Rectal smooth muscle tissue (tissue), 1 donor: ENCODE measurements around the gene SLC29A4.
"Not testable (repeated sequence)": the region's sequence is repeated elsewhere in the genome, so short reads cannot be mapped to it uniquely, and the experiment has no call there.

Source experiments
- H3K27ac ChIP-seq: one replicate; pipeline ENCODE4 v1.7.0; 2013; ENCODE audit warnings: low read depth, low read length, inconsistent platforms
- H3K27me3 ChIP-seq: one replicate; pipeline ENCODE4 v1.7.0; 2013; ENCODE audit warnings: low read length; ENCODE audit not compliant: control insufficient read depth, insufficient read depth
- H3K36me3 ChIP-seq: one replicate; pipeline ENCODE4 v1.7.0; 2013; ENCODE audit warnings: low read length; ENCODE audit not compliant: control insufficient read depth, insufficient read depth
- H3K4me1 ChIP-seq: one replicate; pipeline ENCODE4 v1.7.0; 2013; ENCODE audit warnings: low read length; ENCODE audit not compliant: control insufficient read depth, insufficient read depth
- H3K4me3 ChIP-seq: one replicate; pipeline ENCODE4 v1.7.0; 2013; ENCODE audit warnings: low read length
- H3K9ac ChIP-seq: one replicate; pipeline ENCODE4 v1.7.0; 2013; ENCODE audit warnings: low read length

The SLC29A4 gene

GRCh38 chr7:5278766-5279165, 4.0 kb upstream of the SLC29A4 start:
- Histone ChIP-seq H3K36me3 (no peaks in the 10 kb centered on the region), H3K4me1 (no peaks in the 10 kb centered on the region), H3K27ac (no peak overlapping the region), H3K9ac (no peak overlapping the region), H3K27me3 (peaks cover 3% of the 10 kb centered on the region), H3K4me3 (no peak overlapping the region)

DNA sequence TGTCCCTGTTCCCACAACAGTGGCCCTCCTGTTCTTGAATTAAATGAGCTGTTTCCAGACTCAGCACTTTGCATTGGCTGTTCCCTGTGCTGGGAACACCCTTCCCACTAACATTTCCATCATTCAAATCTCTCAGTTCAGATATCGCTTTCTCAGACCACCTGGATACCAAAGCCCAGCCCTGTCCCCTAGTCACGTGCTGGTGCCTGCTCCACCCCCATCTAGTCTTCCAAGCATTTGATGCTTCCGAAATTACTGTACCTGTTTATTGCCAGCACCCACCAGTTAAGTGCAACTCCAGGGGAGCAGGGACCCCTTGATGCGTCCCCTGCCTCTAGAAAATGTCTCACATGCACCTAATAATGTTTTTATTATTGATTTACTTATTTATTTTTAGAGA, 3.0 kb upstream of the SLC29A4 start:
- H3K27me3 ChIP-seq: peaks cover 3% of the 10 kb centered on the region
- H3K27ac ChIP-seq: no peak overlapping the region
- no peak overlapping the region for H3K9ac ChIP-seq
- H3K36me3 ChIP-seq: no peaks in the 10 kb centered on the region
- H3K4me3 ChIP-seq: no peak overlapping the region
- H3K4me1 ChIP-seq: no peaks in the 10 kb centered on the region

- H3K4me3 ChIP-seq, H3K9ac ChIP-seq, H3K36me3 ChIP-seq: not testable (repeated sequence)
Observed at GRCh38 chr7:5281598-5282500, 894 bp upstream of the SLC29A4 start.

GRCh38 chr7:5283421-5284303, 919 bp downstream of the SLC29A4 start:
- no peak overlapping the region for H3K27ac ChIP-seq
- peaks cover 3% of the 10 kb centered on the region for H3K27me3 ChIP-seq
- H3K9ac ChIP-seq: no peak overlapping the region
- no peaks in the 10 kb centered on the region for H3K36me3 ChIP-seq
- no peaks in the 10 kb centered on the region for H3K4me1 ChIP-seq
- H3K4me3 ChIP-seq: peak overlapping the region; percentile 36

More at GRCh38 chr7:5281598-5282500, 894 bp upstream of the SLC29A4 start:
- not testable (repeated sequence) for H3K4me1 ChIP-seq, H3K27me3 ChIP-seq, H3K27ac ChIP-seq

DNA sequence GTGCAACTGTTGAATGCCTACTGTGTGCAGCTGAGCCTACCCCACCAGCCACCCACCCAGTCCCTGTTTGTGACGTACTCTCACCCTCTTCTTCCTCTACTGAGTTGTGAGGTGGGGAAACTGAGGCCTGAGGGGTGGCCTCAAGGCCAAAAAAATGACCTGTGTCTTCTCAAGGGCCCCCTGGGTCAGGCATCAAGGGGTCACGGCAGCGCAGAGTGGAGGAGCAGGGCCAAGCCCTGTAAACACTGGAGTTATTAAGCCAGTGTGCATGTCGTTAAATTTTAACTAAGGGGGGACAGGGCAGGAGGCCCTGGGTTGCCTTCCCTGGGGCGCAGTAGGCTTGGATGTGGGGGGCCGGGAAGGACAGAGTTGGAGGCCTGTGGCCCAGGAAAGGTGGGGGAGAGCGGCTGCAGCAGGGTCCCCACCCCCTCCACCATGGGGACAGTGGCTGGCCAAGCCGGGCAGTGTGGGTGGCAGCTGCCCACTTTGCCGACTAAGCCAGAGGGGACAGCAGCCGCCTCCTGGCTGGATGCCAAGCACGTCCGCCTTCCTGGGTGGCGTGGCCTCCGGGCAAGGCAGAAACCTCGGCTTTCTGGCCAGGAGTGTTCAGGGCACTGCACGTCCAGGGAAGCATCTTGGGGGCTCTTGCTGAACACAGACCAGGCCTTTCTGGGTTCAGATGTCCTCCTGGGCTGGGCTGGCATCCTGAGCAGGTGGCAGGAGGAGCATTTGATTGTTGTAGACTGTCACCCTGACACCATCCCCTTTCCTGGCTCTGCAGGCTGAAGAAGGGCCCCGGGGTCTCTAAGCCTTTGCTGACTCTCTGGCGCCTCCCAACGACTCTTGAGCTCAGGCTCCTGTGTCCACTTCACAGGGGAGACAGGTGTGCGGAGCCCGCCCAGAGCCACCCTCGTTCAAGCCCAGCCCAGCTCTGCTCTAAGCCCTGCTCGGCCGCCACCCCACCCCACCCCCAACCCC, 1.9 kb downstream of the SLC29A4 start:
- no peaks in the 10 kb centered on the region for H3K36me3 ChIP-seq
- peaks cover 3% of the 10 kb centered on the region for H3K27me3 ChIP-seq
- no peak overlapping the region for H3K9ac ChIP-seq
- H3K4me3 ChIP-seq: no peak overlapping the region
- no peaks in the 10 kb centered on the region for H3K4me1 ChIP-seq
- no peak overlapping the region for H3K27ac ChIP-seq

DNA sequence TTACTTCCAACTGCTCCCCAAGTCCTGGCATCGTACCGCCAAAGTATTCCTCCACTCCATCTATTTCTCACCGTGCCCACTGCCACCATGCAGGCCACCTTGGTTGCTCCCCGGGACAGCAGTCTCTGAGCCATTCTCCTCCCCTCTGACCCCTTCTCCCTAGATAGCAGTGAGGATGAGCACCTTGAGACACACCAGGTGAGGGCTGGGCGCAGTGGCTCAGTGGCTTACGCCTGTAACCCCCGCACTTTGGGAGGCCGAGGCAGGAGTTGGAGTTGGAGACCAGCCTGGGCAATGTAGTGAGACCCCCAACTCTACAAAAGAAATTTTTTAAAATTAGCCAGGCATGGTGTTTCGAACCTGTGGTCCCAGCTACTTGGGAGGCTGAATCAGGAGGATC, 4.2 kb downstream of the SLC29A4 start:
- H3K4me3 ChIP-seq: no peak overlapping the region
- H3K9ac ChIP-seq: no peak overlapping the region
- no peaks in the 10 kb centered on the region for H3K4me1 ChIP-seq
- peaks cover 3% of the 10 kb centered on the region for H3K27me3 ChIP-seq
- no peak overlapping the region for H3K27ac ChIP-seq
- no peaks in the 10 kb centered on the region for H3K36me3 ChIP-seq

DNA sequence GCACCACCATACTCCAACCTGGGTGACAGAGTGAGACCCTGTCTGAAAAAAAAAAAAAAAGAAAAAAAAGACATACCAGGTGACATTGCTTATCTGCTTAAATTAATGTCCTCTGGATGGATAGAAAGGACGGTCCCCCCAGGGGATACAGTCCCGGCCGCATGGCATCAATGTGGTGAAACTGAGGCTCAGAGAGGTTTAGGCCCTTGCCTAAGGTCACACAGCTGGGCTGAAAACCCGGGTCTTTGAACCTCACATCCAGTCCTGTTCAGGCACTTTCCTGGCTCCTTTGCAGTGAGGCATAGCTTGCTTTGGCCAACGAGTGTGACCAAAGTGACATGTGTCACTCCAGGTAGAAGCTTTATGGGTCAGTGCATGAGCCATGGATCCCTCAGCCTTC, 4.6 kb downstream of the SLC29A4 start:
- not testable (repeated sequence) for H3K27ac ChIP-seq, H3K27me3 ChIP-seq, H3K4me1 ChIP-seq, H3K4me3 ChIP-seq, H3K36me3 ChIP-seq, H3K9ac ChIP-seq

DNA sequence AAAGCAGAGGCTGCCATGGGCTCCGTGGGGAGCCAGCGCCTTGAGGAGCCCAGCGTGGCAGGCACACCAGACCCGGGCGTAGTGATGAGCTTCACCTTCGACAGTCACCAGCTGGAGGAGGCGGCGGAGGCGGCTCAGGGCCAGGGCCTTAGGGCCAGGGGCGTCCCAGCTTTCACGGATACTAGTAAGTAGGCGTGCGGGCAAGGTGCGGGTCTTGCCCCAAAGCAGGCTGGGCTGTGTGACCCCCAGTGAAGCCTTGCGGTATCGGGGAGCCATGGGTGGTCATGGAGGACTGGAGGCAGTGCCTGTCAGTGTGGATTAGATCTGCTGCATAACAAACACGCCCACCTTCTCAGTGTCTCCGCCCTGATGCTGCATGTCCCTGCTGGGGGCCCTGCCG, 5.1 kb downstream of the SLC29A4 start:
- H3K36me3 ChIP-seq: no peaks in the 10 kb centered on the region
- peaks cover 3% of the 10 kb centered on the region for H3K27me3 ChIP-seq
- no peak overlapping the region for H3K27ac ChIP-seq
- H3K4me3 ChIP-seq: no peak overlapping the region
- H3K9ac ChIP-seq: no peak overlapping the region
- no peaks in the 10 kb centered on the region for H3K4me1 ChIP-seq

- H3K27ac ChIP-seq, H3K27me3 ChIP-seq, H3K36me3 ChIP-seq, H3K4me3 ChIP-seq, H3K4me1 ChIP-seq, H3K9ac ChIP-seq: not testable (repeated sequence)
Observed at GRCh38 chr7:5288560-5288959, 5.8 kb downstream of the SLC29A4 start.

GRCh38 chr7:5289355-5289754, 6.6 kb downstream of the SLC29A4 start:
- no peaks in the 10 kb centered on the region for H3K36me3 ChIP-seq
- no peaks in the 10 kb centered on the region for H3K27me3 ChIP-seq
- no peak overlapping the region for H3K9ac ChIP-seq
- H3K4me1 ChIP-seq: no peaks in the 10 kb centered on the region
- no peak overlapping the region for H3K4me3 ChIP-seq
- no peak overlapping the region for H3K27ac ChIP-seq

GRCh38 chr7:5291301-5291700, 8.6 kb downstream of the SLC29A4 start:
- no peaks in the 10 kb centered on the region for H3K4me1 ChIP-seq
- H3K27ac ChIP-seq: no peak overlapping the region
- no peak overlapping the region for H3K9ac ChIP-seq
- no peak overlapping the region for H3K4me3 ChIP-seq
- no peaks in the 10 kb centered on the region for H3K27me3 ChIP-seq
- H3K36me3 ChIP-seq: no peaks in the 10 kb centered on the region
